Stimulated activated CD4-positive, alpha-beta T cell treated with anti-CD3 and anti-CD28 coated beads, TNF-alpha, amount 100 ng/mL, for 24 hours (primary cell): ENCODE results near the gene NLGN3.

Experiments
- DNase-seq, 3 experiments: peaks; one replicate each; pipeline ENCODE4 v3.0.0-alpha.2; 2020; ENCODE audit warnings: low read depth in 3 of 3

Gene NLGN3

GRCh38 chrX:71214152-71214551 is 69.5 kb downstream of the NLGN3 start:
- no peak for DNase-seq

- no peak for DNase-seq
These were observed 70.1 kb downstream of the NLGN3 start for GRCh38 chrX:71214604-71215337.

GRCh38 chrX:71215338-71215912 is 70.8 kb downstream of the NLGN3 start:
- no peak for DNase-seq

- no peak for DNase-seq
These were observed 71.8 kb downstream of the NLGN3 start for GRCh38 chrX:71216485-71216884.

- no peak for DNase-seq
These were observed 72.7 kb downstream of the NLGN3 start for GRCh38 chrX:71217298-71217697.
